ENCODE data around the gene PRR5L.

Gene PRR5L

DNA sequence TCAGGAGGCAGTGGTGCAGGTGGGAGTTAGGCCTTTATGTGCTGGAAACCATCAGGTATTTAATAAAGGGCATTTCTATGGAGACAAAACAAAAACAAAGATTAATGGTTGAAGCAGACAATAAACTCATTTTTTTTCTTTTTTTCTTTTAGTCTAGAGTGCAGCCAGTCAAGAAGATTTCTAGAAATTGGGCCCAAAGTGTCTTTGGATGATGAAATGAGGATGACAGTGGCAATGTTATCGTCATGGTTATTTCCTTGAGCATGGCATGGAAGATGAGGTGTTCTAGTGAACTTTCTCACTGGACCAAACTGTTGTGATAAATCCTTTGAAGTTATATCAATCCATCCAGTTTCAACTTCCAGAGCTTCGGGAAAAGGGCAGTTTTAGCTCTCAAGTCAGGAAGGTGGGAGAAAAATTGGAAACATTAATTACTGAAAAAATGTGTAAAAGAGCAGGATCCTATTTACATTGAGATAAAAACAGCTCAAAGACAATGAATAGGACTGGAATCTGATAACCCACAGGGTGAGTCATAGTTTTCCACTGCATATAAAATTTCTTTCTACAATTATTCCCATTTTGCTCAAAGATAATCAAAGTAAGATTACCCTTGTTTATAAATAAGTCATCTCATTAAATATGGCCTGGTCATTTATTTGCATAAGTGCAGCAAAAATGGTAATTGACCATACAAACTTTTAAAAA is 33.0 kb downstream of the PRR5L start:
- DNase-seq: peak; percentile 35

DNA sequence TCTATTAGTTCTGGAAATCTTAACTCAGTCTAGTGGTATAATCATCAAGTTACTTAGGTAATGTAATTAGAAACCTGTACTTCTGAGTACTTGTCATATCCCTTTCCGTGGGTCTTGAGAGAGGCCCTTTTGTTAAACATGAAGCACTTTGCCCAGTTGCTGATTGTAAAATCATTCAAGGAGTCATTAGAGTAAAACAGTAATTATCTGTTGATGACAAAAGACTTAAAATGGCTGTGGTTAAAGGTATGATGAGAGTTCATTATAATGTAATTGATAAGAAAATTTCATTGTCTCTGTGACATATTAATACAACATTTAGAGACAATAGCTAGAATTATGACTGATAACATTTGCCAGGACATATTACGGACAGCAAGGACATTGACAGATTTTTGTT is 34.3 kb downstream of the PRR5L start:
- no peak for DNase-seq

DNA sequence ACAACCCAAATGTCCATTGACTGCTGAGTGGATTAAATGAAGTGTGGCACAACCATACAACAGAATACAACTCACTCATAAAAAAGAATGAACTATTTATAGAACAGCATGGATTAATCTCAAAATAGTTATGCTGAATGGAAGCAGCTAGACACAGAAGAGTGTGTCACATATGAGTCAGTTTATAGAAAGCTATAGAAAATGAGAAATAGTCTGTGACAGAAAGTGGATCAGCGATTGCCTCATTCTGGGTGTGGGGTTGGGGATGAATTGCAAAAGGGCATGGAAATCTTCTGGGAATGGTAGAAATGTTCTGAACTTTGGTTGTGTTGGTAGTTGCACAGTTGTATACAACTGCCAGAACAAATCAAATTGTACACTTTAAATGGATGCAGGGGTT is 37.4 kb downstream of the PRR5L start:
- DNase-seq: no peak

DNA sequence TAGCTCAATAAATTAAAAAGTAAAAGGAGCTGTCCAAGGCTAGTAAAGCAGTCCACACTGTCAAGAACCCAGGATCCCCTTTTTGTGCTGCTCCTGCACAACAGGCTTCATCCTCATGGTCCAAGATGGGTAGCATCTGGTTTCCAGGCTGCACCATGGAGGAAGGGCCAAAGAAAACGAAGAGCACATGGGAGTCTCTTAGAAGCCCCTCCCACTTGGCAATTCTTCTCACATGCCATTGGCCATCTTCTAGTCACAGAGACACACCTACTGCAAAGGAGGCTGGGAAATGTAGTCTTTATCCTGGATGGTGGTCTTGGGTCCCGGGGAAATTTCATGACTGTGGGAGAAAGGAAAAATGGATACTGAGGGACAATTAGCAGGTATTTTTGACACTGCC is 37.8 kb downstream of the PRR5L start:
- DNase-seq: no peak

DNA sequence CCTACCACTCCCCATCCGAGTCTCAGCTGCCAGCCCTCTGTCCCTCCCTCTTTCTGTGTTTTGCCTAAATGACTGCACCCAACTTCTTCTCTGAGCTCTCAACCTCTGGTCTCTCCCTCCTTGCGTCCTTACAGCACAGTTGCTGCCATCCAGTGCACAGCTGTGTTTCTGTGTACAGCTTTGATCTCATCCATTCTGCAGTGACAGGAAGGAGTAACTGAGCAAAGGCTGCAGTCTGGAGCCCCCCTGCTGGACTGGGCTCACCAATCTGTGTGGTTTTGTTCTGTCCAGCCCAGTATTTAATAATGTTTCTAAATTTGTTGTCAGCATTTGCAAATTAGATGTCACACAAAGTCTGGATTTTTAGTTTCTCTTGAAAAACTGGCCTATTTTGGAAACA is 43.8 kb downstream of the PRR5L start:
- DNase-seq: no peak

DNA sequence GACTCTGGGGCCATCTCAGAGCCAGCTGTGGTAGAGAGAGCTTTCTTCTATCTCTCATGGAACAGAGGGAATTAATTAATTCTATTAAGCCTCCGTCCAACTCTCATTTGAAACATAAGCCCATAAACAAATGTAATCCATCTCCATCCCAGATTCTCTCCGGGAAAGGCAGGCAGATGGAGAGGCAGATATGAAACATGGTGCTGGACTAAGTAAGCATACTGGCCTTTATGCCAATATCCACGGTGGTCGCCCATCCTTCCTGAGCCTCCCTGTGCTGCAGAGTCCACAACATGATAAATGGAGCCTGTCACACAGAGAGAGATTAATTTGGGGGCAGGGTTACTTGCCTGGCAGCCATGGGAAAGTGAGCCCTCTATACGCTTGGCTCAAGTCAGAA is 44.8 kb downstream of the PRR5L start:
- no peak for DNase-seq

- no peak for DNase-seq
These were observed 45.8 kb downstream of the PRR5L start for GRCh38 chr11:36341915-36342314.

- no peak for DNase-seq
These were observed 46.2 kb downstream of the PRR5L start for GRCh38 chr11:36342327-36342726.

DNA sequence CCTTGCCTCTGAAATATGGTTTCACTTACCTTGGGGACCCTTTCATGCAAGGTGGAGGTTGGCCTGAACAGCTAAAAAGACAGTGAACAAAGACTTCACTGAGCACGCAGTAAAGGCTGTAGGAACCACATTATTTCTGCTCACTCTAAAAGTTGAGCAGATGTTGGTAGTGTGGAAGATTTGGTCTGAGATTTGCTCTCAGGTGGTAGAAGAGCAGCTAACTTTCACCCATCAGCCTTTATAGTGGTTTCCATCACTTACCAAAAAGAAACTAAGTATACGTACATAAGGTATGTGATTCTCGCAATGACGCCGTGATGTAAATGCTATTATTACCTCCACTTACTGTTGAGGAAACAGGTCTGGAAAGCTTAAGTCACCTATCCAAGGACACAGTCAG is 47.3 kb downstream of the PRR5L start:
- DNase-seq: no peak

GRCh38 chr11:36345084-36345511 is 49.0 kb downstream of the PRR5L start:
- no peak for DNase-seq

DNA sequence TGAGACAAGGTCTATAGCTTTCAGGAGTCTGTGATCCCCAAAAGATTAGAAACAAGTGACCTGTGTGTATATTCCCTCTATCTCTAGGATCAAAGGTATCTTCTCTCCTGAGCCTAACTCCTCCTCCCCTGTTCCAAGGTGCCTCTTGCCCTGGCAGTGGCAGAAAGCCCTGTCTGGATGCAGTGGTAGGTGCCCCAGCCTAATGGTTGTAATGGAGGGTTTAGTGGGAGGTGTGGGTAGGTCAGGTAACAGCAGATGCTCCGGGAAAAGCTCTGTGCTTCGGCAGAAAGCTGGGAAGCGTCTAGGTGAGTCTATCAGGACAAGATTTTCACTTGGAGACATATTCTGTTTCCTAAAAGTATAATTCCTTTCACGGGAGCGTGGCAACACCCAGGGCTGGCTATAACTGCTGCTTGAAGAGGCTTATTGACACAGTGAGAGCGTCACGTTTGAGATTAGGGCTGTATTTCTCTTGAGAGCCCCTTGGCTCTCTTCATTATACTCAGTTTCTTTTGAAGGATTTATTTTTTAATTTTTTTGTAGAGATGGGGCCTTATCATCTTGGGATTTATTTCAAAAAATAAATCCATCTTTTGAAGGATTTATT is 49.5 kb downstream of the PRR5L start:
- DNase-seq: no peak

- no peak for DNase-seq
These were observed 50.7 kb downstream of the PRR5L start for GRCh38 chr11:36346562-36347383.

GRCh38 chr11:36347384-36347906 is 51.4 kb downstream of the PRR5L start:
- DNase-seq: no peak

- no peak for DNase-seq
These were observed 53.5 kb downstream of the PRR5L start for GRCh38 chr11:36349351-36350136.

GRCh38 chr11:36350137-36350513 is 54.0 kb downstream of the PRR5L start:
- DNase-seq: no peak

DNA sequence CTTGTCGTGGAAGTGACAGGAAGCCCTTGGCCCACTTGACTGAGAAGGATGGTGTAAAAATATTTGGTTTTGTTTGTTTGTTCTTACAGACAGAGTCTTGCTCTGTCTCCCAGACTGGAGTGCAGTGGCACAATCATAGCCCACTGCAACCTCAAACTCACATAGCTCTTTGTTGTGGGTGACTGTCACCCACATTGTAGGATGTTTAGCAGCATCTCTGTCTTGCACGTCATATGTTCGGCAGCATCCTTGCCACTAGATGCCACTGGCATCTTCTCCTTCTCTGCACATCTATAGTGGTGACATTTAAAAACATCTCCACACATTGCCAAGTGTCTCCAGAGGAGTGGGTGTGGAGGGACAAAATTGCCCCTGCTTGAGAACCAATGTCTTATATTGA is 56.8 kb downstream of the PRR5L start:
- DNase-seq: no peak

DNA sequence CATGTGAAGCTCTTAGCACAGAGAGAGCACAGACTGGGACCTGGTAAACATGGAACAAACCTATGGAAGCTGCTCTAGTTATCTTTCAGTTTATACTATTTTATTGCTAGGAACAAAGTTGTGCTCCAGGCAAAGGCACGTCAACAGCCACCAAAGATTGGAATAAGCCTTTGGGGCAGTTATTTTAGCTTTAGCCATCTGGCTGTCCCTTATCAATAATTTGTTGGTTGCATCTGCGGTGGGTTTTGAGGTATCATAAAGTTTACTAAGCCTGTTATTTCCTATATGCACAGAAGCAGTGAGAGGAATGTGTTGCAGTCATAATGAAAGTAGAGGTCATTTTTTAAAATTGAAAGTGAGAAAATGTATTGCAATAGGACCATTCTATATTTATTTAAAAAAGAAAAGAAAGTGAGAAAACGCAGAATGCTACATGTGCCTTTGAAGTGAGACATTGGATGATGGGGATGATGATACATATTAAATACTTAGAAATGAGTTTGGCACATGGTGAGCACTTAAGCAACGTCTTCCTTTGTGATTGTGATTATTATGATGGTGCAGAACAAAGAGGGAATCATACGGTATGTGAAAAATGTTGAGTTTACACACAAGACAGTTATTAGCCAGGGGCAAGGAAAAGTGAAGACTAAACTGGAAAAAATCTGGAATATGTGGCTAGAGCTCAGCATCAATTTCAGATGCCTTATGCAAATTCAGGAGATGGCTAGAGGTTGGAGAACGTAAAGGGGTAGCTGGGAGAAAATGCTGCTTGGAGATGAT is 58.3 kb downstream of the PRR5L start:
- DNase-seq: peak; percentile 76

DNA sequence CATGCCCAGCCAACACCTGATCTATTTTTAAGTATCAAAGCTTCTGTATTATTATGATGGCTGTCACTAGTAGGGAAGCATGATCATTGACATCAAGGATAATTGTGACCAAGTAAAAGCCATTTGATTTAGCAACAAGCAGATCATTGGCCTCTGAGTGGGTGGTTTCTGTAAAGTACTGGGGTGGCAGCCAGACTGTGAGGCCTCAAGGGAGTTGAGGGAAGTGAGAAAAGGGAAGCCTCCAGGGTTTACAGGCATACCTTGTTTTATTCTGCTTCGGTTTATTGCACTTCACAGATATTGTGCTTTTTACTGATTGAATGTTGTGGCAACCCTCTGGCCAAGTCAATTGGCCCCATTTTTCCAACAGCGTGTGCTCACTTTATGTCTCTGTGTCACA is 60.1 kb downstream of the PRR5L start:
- no peak for DNase-seq

- DNase-seq: no peak
These were observed 61.7 kb downstream of the PRR5L start for GRCh38 chr11:36357831-36358230.

GRCh38 chr11:36358436-36358835 is 62.3 kb downstream of the PRR5L start:
- DNase-seq: no peak

DNA sequence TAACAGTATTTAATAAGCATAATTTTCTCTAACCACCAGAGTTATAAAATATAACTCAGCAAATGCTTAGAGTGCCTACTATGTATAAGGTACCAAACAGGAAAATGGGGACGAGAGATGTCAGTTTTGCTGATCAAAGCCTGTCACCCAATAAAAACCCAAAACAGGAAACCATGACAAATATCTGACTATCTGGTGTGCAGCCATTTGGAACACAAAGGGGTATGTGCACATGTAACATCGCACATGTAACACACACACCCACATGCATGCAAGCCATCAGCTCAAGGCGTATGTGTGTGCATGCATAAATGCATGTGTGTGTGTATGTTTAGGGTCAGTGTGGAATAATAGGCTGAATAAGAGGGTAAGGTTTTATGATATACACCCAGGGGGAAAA is 64.2 kb downstream of the PRR5L start:
- no peak for DNase-seq

- no peak for DNase-seq
These were observed 64.8 kb downstream of the PRR5L start for GRCh38 chr11:36360826-36361415.
